ENCODE data around the gene NOTCH1. TPM values are rescaled to one million over a fixed set of nuclear protein-coding genes. Genes with fewer than 3 reads are reported as not detected.

The NOTCH1 gene
- total and polyA plus RNA-seq, 2 donors = 19.7 to 25.6 TPM

DNA sequence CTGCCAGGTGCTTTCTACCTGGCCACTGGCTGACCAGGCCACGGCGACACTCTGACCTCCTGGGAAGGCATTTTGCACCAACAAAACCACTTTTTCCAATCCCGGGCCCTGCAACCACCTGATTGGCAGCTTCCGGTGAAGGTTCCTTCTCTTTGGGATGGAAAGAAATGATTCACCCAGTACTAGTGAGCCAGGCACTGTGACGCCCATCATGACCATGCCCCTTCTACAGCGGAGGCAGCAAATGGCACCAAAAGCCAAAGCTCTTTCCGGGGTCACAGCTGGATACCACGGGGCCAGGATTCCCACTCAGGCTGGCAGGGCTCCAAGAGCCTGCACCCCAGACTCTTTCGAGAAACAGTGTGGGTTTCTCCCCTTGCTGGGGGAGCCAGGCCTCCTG is 4.7 kb downstream of the NOTCH1 start:
- Histone ChIP-seq H3K27ac (ENCODE audit: low read depth) (no peak overlapping the region), H3K4me1 (ENCODE audit: insufficient read depth) (no peaks in the 10 kb centered on the region), H3K36me3 (ENCODE audit: insufficient read depth) (peaks cover 4% of the 10 kb centered on the region)

DNA sequence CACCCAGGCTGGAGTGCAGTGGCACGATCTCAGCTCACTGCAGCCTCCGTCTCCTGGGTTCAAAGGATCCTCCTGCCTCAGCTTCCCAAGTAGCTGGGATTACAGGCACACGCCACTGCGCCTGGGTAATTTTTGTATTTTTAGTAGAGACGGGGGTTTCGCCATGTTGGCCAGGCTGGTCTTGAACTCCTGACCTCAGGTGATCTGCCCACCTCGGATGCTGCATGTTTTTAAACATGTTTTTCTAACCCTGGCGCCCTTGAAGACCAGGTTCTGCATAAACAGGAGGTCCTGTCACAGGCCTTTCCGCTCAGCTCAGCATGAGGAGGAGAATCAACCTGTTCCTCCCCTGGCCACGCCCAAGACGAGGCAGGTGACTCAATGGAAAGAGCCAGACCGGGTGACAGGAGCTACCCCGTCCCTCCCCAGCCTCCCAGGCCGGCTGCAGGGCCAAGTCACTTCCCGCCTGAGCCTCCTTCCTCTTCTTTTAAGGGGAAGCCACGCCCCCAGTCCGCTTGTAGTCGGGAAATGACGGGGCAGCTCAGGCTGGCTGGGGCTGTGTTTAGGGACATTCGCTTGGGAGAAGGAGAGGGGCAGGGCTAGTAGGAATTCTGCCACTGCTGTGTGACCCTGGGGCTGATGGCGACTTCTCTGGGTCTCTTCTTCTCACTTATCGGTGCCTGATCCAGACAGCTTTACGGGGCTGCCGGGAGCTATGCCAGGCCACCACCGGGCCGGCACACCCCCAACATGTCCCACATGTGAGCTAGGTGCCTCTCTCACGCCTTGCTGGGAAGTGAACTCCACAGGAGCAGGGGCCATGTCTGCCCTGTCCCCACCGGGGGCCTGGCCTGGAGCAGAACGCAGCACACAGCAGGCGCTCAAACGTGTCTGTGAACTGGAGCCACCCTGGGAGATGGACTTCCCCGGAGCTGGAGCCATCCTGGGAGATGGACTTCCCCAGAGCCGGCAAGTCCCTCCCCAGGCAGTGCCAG is 6.1 kb downstream of the NOTCH1 start:
- Histone ChIP-seq H3K4me3 (ENCODE audit: low read depth, low read length) (no peak overlapping the region), H3K36me3 (ENCODE audit: insufficient read depth) (peaks cover 4% of the 10 kb centered on the region), H3K27ac (ENCODE audit: low read depth) (peak overlapping the region; percentile 74), H3K4me1 (ENCODE audit: insufficient read depth) (no peaks in the 10 kb centered on the region)
- DNase-seq (ENCODE audit: extremely low spot score) = no peak
- 60% methylated on average over 33 of the region's 33 CpGs for WGBS

More for the DNA sequence above, 4.7 kb downstream of the NOTCH1 start:
- no peak overlapping the region for H3K4me3 ChIP-seq (ENCODE audit: low read depth, low read length)
- WGBS = 78% methylated on average over 9 of the region's 9 CpGs
- no peak for DNase-seq (ENCODE audit: extremely low spot score)

DNA sequence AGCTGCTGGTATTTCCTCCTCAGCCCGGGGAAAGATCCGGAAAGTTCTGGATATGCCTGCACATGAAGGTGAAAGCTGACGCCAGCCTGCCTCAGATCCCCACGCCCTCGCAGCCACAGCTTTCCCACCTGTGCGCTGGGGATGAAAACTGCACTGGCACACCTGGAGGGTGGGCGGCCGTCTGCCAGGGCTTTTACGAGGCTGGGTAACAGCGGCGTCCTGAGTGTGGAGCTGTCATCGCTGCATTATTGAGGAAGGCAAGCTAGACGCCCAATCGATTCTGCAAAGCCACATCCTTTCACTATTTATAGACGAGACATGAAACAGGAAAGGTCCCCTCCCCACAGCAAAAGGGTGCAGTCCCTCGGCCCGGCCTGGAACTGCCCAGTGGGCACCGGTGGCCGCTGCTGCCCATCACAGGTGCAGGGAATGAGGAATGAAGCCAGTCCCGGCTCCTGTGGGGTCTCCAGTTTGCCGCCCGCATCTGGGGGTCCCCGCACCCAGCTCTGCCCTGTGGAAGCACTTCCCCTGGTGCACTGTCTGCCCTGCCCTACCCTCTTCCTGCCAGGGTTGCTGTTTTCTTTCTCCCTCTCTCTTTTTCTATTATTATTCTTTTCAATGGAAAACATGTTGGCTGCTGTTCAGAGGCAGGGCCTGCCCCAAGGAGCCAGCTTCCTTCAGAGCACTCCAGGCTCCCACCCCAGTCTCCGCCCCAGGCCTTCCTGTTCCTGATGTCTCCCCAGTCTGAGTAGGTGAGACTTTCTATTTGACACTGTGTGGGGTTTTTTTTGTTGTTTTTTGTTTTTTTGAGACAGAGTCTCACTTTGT is 7.0 kb downstream of the NOTCH1 start:
- peaks cover 4% of the 10 kb centered on the region for H3K36me3 ChIP-seq (ENCODE audit: insufficient read depth)
- DNase-seq (ENCODE audit: extremely low spot score) = no peak
- H3K27ac ChIP-seq (ENCODE audit: low read depth) = no peak overlapping the region
- no peak overlapping the region for H3K4me3 ChIP-seq (ENCODE audit: low read depth, low read length)
- H3K4me1 ChIP-seq (ENCODE audit: insufficient read depth) = no peaks in the 10 kb centered on the region
- 69% methylated on average over 24 of the region's 24 CpGs for WGBS

DNA sequence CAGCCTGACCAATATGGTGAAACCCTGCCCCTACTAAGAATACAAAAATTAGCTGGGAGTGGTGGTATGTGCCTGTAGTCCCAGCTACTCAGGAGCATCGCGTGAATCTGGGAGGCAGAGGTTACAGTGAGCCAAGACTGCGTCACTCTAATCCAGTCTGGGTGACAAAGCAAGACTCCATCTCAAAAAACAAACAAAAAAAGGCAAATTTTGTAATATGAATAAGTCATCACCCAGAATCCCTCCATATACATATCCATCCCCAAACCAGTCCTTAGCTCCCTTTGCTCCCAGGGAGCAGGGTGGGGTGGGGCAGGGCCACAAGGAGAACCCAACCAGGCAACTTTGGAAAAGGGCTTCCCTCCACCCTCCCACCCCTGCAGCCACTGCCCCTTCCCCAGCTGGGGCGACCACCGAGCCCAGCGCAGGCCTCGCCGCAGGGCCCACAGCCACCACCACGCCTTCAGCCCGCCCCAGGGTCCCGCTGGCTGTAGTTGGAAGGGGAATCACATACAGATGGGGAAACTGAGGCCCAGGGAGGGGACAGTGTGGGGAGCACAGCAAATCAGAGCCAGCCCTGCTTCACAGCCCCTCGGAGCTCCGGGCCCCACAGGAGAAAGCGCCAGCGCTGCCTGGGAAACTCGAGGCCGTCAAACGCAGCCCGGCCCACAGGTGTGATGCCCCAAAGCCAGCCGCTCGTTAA is 7.8 kb downstream of the NOTCH1 start:
- no peak overlapping the region for H3K27ac ChIP-seq (ENCODE audit: low read depth)
- DNase-seq (ENCODE audit: extremely low spot score) = no peak
- no peaks in the 10 kb centered on the region for H3K4me1 ChIP-seq (ENCODE audit: insufficient read depth)

DNA sequence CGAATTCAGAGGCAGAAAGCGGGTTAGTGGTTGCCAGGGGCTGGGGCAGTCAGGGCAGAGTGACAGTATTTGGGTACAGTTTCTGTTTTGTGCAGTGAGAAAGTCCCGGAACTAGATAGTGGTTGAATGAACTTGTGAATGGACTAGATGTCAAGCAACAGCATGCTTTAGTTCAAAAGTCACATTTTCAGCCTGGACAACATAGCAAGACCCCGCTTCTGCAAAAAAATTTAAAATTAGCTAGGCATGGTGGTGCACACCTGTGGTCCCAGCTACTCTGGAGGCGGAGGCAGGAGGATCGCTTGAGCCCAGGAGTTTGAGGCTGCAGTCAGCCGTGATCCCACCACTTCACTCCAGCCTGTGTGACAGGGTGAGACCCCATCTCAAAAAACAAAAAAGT is 8.4 kb downstream of the NOTCH1 start:
- no peak for DNase-seq (ENCODE audit: extremely low spot score)
- 97% methylated on average over 7 of the region's 7 CpGs for WGBS
- H3K4me1 ChIP-seq (ENCODE audit: insufficient read depth) = no peaks in the 10 kb centered on the region

More for the DNA sequence above, 7.8 kb downstream of the NOTCH1 start:
- no peak overlapping the region for H3K4me3 ChIP-seq (ENCODE audit: low read depth, low read length)
- peaks cover 4% of the 10 kb centered on the region for H3K36me3 ChIP-seq (ENCODE audit: insufficient read depth)
- WGBS = 81% methylated on average over 21 of the region's 21 CpGs

DNA sequence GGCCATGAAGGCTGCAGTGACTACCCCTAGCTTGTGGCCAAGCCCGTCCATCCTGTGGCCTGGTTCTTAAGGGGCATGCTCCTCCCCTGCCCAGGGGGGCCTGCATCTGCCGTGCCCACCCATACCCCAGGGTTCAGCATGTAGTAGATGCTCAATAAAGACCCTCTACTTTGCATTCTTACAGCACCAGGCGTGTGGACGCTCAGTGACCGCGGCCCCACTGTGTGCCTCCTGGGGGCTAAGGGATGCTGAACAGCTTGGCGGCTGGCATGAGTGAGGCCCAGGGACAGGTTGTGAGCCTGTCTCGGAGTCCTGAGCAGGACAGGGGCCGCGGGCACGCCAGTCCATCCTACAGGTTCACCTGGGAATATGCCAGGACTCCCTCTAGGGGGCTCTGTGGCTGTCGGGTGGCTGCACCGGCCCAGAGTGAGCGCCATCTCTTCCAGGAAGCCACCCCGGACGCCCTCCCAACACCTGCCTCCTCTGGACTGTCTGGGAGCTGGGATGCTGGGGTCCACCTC is 9.1 kb downstream of the NOTCH1 start:
- no peak for DNase-seq (ENCODE audit: extremely low spot score)
- Histone ChIP-seq H3K27ac (ENCODE audit: low read depth) (no peak overlapping the region), H3K4me1 (ENCODE audit: insufficient read depth) (no peaks in the 10 kb centered on the region), H3K36me3 (ENCODE audit: insufficient read depth) (peaks cover 4% of the 10 kb centered on the region), H3K4me3 (ENCODE audit: low read depth, low read length) (no peak overlapping the region)
- 87% methylated on average over 16 of the region's 16 CpGs for WGBS

More for the DNA sequence above, 8.4 kb downstream of the NOTCH1 start:
- Histone ChIP-seq H3K4me3 (ENCODE audit: low read depth, low read length) (no peak overlapping the region), H3K27ac (ENCODE audit: low read depth) (no peak overlapping the region), H3K36me3 (ENCODE audit: insufficient read depth) (peaks cover 4% of the 10 kb centered on the region)

DNA sequence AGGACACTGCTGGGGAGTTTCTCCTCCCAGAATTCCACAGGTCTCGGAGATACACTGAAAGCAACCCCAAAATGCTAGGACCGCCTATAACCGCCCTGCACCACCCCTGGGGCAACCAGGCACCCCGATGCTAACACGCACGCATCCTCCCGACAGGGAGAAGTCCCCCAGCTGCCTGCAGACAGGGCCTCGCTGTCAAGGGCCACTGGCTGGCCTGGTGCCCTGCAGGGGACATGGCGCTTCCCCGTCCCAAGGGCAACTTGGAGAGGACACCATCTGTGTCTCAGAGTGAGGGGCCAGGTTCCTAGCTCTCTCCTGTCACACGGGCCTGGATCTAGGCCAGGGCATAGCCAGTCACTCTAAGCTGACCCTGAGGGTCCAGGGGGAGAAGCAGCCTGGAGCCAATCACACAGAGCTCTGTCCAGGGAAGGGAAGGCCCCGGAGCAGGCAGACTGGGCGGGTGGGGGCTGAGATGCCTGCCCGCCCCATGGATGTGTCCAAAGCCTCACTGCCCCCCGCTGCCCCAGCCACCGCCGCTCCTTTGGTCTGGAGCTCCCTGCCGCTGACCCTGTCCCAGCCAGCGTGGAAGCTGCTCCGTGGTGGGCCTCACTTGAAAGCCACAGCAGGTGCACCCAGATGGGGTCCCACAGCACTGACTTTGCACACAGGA is 9.7 kb downstream of the NOTCH1 start:
- Histone ChIP-seq H3K36me3 (ENCODE audit: insufficient read depth) (peaks cover 4% of the 10 kb centered on the region), H3K4me1 (ENCODE audit: insufficient read depth) (no peaks in the 10 kb centered on the region), H3K4me3 (ENCODE audit: low read depth, low read length) (no peak overlapping the region), H3K27ac (ENCODE audit: low read depth) (no peak overlapping the region)
- no peak for DNase-seq (ENCODE audit: extremely low spot score)
- 89% methylated on average over 20 of the region's 20 CpGs for WGBS

DNA sequence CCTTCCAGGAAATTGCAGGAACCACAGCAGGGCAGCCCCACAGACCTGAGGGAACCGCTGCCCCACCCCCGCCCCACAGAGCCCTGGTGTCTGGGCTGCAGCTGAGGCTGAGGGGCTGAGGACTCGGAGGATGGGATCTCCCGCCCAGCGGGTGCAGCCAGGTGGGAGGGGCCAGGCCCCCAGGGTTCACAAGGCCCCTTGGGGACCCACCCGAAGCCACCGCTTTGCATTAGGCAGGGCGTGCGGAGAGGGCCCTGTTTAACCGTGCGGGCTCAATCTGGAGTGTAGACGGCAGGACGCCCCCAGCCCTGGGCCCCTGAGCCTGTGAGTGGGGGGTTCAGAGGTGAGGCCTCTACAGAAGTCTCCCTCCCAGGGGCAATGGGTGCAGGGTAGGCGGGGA is 10.8 kb downstream of the NOTCH1 start:
- H3K4me3 ChIP-seq (ENCODE audit: low read depth, low read length) = no peak overlapping the region
- H3K27ac ChIP-seq (ENCODE audit: low read depth) = no peak overlapping the region
- DNase-seq (ENCODE audit: extremely low spot score) = no peak
- H3K36me3 ChIP-seq (ENCODE audit: insufficient read depth) = peaks cover 4% of the 10 kb centered on the region
- no peaks in the 10 kb centered on the region for H3K4me1 ChIP-seq (ENCODE audit: insufficient read depth)
- WGBS = 80% methylated on average over 14 of the region's 14 CpGs

DNA sequence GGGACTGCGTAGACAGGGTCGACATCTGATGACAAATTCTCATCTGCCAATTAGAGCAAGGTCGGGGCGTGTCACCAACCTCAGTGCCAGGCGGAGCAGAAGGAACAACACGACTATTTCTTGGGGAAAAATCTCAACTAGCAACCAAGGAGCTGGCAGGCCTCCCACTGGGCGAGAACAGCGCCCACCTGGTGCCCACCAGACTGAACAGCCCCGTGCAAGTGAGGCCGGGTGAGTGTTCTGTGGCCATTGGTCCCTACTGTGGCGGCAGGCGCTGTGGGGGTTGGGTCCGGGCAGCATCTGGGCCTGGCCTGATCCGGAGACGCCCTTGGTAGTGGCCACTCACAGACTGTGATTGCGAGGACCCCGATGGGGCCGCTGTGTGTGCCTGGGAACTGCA is 11.5 kb downstream of the NOTCH1 start:
- WGBS = 87% methylated on average over 18 of the region's 18 CpGs
- no peak overlapping the region for H3K4me3 ChIP-seq (ENCODE audit: low read depth, low read length)
- no peak overlapping the region for H3K27ac ChIP-seq (ENCODE audit: low read depth)
- H3K36me3 ChIP-seq (ENCODE audit: insufficient read depth) = peaks cover 4% of the 10 kb centered on the region
- H3K4me1 ChIP-seq (ENCODE audit: insufficient read depth) = no peaks in the 10 kb centered on the region
- no peak for DNase-seq (ENCODE audit: extremely low spot score)

DNA sequence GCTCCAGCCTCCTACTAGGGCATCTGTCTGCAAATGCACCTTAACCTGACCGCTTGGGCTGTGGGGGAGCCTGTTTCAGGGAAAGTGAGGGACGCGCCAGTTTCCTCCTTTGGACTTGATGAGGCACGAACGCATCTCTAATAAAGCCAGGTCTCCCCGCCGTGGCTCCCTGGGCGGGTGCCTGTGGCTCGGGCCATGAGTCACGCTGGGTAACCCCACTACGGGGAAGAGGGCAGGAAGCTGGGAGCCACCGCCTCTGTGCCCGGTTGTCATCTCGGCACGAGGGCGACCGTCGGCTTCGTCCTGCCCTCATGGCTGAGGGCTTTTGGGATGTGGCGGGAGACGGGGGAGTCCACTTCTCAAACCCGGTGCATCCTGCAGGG is 12.1 kb downstream of the NOTCH1 start:
- Histone ChIP-seq H3K4me1 (ENCODE audit: insufficient read depth) (no peaks in the 10 kb centered on the region), H3K36me3 (ENCODE audit: insufficient read depth) (peaks cover 4% of the 10 kb centered on the region), H3K4me3 (ENCODE audit: low read depth, low read length) (no peak overlapping the region), H3K27ac (ENCODE audit: low read depth) (no peak overlapping the region)
- WGBS = 67% methylated on average over 22 of the region's 22 CpGs
- no peak for DNase-seq (ENCODE audit: extremely low spot score)

DNA sequence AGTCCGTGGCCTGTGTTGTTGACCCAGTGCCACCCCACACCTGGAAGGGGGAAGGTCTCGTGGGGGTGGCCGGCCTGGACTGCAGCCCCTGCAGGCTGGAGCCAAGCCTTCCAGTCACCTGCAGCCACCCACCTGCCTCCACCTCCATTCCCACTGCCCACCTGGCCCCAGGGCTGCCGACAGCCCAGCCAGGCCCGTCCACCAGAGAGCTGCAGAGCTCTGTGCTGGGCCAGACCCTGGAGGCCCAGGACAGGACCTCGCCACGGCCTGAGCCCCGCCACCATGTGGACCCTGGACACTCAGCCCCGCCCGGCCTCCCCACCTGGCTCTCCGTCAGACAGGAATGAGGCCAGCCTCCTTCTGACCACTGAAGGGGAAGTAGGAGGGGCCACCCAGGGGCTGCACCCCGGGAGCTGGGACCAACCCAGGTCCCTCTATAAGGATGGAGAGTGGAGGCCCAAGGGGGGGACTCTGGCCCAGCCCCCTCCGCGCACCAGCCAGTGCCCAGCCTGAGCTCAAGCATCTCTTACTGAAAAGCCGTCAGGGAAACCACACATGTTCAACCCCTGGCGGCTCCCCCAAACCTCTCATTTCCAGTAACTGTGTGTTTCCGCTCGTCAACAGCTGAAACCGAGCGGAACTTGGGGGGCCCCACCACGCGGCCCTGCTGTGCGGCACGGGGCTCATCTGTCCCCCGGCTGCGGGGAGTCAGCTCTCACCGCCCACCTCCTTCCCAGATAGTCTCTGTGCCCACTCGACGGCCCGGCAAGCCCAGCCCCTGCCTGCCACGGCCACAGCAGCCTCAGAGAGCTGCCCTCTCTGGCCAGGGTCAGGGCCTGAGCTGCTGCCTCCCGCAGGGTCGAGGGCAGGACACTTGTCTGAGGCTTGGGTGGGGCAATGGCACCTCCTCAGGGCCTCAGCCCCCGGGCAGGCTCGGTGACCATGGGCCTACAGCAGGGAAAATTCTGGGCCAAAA is 12.8 kb downstream of the NOTCH1 start:
- WGBS = 70% methylated on average over 35 of the region's 35 CpGs
- Histone ChIP-seq H3K27ac (ENCODE audit: low read depth) (no peak overlapping the region), H3K36me3 (ENCODE audit: insufficient read depth) (peaks cover 4% of the 10 kb centered on the region), H3K4me3 (ENCODE audit: low read depth, low read length) (no peak overlapping the region), H3K4me1 (ENCODE audit: insufficient read depth) (no peaks in the 10 kb centered on the region)
- DNase-seq (ENCODE audit: extremely low spot score) = no peak

Measured in urinary bladder (tissue), 4 donors.